GM21786 (cell line): ENCODE data around the gene FTO.
"Not testable (repeated sequence)": the region's sequence is repeated elsewhere in the genome, so short reads cannot be mapped to it uniquely, and the experiment has no call there.

Source experiments
- ATAC-seq: cut with Tn5 transposase; IDR thresholded peaks from one replicate; pipeline ENCODE4 v1.9.1; 2021; ENCODE audit not compliant: unreplicated experiment

The FTO gene

GRCh38 chr16:54173490-54173889 lies 469.5 kb downstream of the FTO start:
- ATAC-seq, result no peak

DNA sequence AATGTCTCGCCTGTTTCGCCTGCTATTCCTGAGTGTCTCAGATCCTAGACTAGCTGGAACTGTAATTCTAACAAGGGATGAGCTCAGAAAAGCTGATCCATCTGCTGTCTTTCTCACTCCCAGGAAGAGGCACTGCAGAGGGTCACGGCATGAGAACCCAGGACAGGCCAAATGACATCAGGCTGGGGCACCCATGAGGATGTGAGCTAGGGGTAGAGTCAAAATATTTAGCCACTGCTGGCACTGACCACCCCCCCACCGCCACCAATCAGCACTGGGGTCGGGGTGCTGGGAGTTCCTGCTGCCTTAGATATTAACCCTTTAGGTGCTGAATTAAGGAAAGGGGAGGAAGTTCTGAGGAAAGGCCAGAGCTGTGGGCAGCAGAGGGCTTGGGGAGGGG lies 470.2 kb downstream of the FTO start:
- ATAC-seq, result no peak

DNA sequence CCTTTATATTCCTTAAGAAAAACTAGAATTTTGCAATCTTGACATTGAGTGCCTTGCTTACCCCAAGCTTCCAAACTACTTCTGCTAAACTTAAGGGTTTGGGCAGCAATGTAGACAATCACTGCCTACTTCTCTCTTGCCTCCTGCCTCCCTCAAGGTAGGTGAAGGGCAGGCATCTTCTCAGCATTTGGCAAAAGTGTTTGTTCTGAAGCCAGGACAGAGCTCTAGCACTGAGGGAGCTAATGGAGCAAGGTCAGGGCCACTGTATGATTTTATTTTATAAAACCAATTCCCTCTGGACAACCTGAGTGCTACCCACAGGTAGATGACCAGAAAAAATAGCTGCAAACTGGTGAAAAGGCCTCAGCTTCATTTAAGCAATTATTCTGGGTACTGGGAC lies 470.8 kb downstream of the FTO start:
- ATAC-seq, result no peak

- ATAC-seq, result no peak
These were observed 471.2 kb downstream of the FTO start for GRCh38 chr16:54175169-54175551.

DNA sequence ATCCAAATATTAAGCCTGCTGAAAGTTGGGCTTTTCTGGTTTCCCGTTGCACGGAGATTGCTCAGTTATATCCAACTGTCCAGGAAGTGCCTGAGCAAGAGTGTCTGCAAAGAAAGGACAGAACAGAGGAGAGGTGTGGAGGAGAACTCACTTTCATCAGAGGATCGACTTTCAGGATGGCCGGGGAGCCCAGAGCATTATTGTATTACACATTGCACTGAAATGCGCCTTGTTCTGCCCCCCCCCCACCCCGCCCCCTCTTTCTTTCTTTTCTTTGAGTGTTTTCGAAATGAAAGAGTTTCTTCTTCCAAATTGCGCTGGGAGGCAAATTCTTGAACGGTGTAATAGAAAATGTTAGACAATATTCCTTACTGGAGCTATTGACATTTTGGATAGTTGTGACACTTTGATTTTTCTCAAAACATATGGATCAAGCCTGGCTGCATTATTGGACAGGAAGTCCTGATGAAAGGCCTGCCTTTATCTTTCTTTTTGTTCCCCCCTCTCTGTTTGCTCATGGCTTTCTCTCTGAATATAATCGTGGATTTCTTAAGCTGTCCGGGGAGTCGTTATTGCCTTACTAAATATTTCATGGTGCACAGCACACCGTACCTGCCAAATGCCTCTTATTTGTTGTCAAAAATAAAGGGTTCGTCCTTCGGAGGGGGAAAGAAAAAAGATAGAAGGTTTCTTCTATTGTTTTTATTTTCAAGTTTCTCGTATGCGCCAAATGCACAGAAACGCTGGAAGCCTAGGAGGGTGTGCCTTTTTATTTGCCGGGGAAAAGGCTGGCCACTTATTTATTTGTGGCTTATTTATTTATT lies 471.8 kb downstream of the FTO start:
- no peak for ATAC-seq

GRCh38 chr16:54176376-54176901 lies 472.5 kb downstream of the FTO start:
- ATAC-seq, result no peak

- ATAC-seq, result no peak
These were observed 473.3 kb downstream of the FTO start for GRCh38 chr16:54177052-54177861.

DNA sequence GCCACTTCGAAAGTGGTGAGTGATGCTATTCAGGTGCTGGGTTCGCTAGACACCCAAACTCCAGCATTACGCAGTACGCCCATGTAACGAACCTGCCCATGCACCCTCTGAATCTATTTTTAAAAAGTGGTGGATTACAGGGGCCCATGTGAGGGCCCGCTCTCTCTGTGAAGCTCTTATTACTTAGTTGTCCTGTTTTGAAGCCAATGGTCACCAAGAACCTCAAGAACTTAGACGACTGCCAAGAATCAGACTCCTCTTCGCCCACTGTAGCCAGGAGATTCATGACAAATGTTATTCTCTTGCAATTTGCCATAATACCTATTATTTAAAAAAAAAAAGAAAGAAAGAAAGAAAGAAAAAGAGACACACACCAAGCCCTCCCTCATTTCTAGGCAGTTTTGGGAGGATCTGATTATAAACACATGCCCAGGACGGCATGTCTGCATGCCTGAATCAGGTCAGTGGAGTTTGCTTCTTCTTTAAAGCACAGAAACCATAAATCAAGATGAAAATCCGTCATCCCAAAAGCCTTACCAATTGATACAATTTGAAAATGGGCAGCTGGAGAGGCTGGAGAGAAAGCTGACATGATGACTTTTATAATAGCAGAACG lies 474.0 kb downstream of the FTO start:
- no peak for ATAC-seq

DNA sequence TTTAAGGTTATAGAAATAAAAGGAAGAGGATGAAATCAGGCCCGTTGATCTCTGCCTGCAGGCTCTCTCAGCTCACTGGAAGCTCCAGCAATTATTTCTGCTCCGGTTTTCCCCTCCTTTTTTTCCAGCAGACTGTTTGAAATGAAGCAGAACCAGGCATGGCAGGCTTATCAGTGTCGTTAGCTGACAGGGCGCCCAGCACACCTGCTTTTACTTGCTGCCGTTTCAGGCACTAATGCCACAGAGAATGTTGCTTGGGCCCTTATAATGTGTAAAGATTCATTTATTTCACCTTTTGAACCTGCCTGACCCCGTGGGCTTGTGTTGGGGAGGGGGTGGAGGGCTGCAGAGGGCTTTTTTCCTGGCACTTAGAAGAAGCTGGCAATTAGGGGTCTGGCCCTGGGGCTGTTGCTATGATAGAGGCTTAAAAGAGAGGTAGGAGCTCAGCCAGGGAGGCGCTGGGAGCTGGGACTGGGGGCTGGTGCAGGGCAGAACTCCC lies 474.6 kb downstream of the FTO start:
- no peak for ATAC-seq

- no peak for ATAC-seq
These were observed 476.7 kb downstream of the FTO start for GRCh38 chr16:54180421-54181359.

DNA sequence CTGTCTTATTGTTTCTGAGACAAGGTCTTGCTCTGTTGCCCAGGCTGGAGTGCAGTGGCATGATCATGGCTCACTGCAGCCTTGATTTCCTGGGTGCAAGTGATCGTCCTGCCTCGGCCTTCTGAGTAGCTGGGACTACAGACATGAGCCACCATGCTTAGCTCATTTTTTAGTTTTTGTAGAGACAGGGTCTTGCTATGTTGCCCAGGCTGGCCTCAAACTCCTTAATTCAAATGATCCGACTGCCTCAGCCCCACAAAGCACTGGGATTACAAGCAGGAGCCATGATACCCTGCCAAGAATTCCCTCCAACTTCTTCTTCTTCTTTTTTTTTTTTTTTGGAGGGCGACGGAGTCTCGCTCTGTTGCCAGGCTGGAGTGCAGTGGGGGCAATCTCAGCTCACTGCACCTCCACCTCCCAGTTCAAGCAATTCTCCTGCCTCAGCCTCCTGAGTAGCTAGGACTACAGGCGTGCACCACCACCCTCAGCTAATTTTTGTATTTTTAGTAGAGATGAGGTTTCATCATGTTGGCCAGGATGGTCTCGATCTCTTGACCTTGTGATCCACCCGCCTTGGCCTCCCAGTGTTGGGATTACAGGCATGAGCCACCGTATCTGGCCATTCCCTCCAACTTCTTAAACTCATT lies 477.9 kb downstream of the FTO start:
- not testable (repeated sequence) for ATAC-seq

DNA sequence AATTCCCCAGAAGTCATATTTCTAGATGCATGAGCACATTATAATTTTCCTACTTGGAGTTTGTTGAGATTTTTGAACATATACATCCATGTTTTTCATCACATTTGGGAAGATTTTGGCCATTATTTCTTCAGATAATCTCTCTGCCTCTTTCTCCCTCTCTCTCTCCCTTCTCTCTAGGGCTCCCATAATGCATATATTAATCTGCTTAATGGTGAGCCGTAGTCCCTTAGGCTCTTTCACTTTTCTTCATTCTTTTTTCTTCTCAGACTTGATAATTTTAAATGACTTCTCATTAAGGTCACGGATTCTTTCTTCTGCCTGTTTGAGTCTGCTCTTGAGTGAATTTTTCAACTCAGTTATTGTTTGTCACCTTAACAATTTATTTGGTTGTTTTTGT lies 481.1 kb downstream of the FTO start:
- ATAC-seq, result no peak

GRCh38 chr16:54191163-54191562 lies 487.2 kb downstream of the FTO start:
- no peak for ATAC-seq

- ATAC-seq, result no peak
These were observed 487.6 kb downstream of the FTO start for GRCh38 chr16:54191592-54191991.

DNA sequence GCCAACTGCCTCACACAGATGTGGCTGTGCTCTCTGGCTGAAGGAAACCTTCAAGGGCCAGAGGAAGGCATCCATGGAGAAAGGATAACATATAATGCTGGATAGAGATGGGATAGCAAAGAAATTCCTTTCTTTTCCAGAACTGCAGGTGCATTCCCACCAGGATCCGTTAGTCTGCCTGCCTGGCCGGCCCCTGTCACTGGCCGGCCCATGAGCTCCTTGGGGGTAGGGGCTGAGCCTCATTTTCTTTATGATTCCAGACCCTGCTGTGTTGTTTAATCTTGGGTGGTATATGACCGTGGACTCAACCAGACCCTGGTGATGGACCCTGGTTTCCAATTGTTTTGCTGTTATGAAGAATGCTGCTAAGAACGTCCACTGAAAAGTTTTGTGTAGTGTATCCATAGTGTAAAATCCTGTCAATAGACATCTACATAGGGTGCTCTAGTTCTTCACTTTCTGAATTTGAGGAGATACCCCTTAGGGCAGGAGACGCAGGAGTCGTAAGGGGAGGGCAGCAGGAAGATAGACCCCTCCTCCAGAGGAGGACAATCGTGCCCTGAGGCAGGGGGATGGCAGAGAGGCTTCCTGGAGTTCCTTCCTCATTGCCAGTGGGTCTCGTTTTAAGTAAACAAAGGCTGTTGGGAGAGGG lies 489.2 kb downstream of the FTO start:
- no peak for ATAC-seq

DNA sequence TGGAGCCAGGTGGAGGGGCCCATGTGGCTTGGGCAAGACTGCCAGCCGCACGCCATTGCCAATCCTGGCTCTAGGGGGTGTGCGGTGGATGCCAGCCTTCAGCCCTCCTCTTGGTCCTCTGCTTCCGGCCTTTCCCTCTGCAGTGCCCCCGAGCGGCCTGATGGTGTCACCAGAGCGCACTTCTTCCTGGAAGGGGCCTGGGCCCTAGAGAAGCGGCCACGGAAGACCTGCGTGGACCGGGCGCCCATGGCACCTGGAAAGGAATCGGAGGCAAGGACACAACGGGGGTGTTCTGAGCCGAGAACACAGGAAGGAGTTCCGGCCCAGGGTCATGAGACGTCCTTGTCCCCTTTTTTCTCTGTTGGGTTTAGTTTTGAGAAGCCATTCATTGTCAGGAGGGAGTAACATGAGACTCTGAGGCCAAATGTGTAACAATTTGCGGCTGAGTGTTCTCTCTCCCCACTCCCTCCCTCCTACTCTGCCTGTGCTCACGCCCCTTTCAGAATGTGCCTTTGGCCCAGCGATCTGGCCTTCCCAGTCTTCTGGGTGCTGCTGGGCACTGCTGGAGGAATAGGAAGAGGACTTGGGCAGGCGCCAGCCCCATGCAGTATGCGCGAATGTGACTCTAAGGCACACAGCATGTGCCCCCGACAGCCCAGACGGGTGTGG lies 489.8 kb downstream of the FTO start:
- ATAC-seq, result peak; percentile 96

DNA sequence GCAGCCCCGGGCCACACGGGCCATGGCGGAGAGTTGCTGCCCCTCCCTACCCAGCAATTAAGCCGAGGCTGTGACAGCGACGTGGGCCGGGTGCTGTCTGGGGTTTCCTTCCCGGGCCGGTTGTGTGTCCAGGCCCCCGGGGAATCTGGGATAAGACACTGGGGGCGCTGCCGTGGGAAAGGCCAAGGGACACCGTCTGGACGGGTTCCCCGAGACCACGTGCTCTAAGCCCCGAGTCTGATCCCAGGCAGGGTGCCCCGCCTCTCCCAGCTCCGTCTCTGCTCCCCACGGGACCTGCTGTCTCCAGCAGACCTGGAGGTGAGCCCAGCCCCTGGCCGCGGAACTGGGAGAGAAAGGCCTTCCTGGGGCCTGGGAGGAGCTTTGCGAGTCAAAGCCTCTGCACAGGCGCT lies 490.4 kb downstream of the FTO start:
- ATAC-seq, result no peak

DNA sequence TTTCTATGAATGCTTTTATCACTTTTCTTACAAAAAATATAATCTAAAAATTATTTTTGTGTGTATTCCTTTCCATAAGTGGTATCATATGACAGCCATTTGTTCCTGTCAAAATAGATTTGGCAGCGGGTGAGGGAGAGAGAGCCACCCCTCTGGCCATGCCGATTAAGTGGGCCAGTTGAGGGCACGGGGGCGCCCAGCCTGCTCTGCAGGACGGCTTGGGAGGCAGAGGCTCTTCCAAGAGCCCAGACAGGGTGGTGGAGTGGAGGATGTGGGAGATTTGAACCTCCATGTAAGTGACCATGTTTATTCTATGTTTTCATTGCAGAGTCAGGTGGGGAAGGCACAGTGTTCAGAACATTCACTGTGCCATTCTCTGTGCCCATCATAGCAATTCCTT lies 493.8 kb downstream of the FTO start:
- no peak for ATAC-seq
